Measurements from ENCODE around the gene SRGAP3. TPM values are rescaled to one million over a fixed set of nuclear protein-coding genes. Genes with fewer than 3 reads are reported as not detected.

Gene SRGAP3
- total RNA-seq, 1 experiment from 2014 or later, result 5.9 TPM

GRCh38 chr3:9021271-9022009 is 228.0 kb downstream of the SRGAP3 start:
- no peak for DNase-seq (ENCODE audit: low spot score)

GRCh38 chr3:9020426-9020825 is 229.0 kb downstream of the SRGAP3 start:
- no peak for DNase-seq (ENCODE audit: low spot score)

- DNase-seq (ENCODE audit: low spot score), result no peak
Measured at GRCh38 chr3:9019259-9019961, 230.0 kb downstream of the SRGAP3 start.

- no peak for DNase-seq (ENCODE audit: low spot score)
Measured at GRCh38 chr3:9015250-9015649, 234.2 kb downstream of the SRGAP3 start.

- peak; percentile 20 for DNase-seq (ENCODE audit: low spot score)
Measured at GRCh38 chr3:9013782-9014563, 235.5 kb downstream of the SRGAP3 start.

GRCh38 chr3:9012521-9012920 is 236.9 kb downstream of the SRGAP3 start:
- no peak for DNase-seq (ENCODE audit: low spot score)

GRCh38 chr3:9009976-9010545 is 239.4 kb downstream of the SRGAP3 start:
- DNase-seq (ENCODE audit: low spot score), result no peak

- DNase-seq (ENCODE audit: low spot score), result no peak
Measured at GRCh38 chr3:9008550-9009255, 240.7 kb downstream of the SRGAP3 start.

GRCh38 chr3:9007928-9008327 is 241.5 kb downstream of the SRGAP3 start:
- no peak for DNase-seq (ENCODE audit: low spot score)

GRCh38 chr3:9007213-9007612 is 242.2 kb downstream of the SRGAP3 start:
- no peak for DNase-seq (ENCODE audit: low spot score)

GRCh38 chr3:9000041-9000440 is 249.4 kb downstream of the SRGAP3 start:
- no peak for DNase-seq (ENCODE audit: low spot score)

- DNase-seq (ENCODE audit: low spot score), result no peak
Measured at GRCh38 chr3:8997151-8997550, 252.3 kb downstream of the SRGAP3 start.

GRCh38 chr3:8996681-8997121 is 252.7 kb downstream of the SRGAP3 start:
- DNase-seq (ENCODE audit: low spot score), result no peak

GRCh38 chr3:8996216-8996615 is 253.2 kb downstream of the SRGAP3 start:
- no peak for DNase-seq (ENCODE audit: low spot score)

GRCh38 chr3:8994226-8994625 is 255.2 kb downstream of the SRGAP3 start:
- DNase-seq (ENCODE audit: low spot score), result no peak

GRCh38 chr3:8993331-8993730 is 256.1 kb downstream of the SRGAP3 start:
- no peak for DNase-seq (ENCODE audit: low spot score)

- no peak for DNase-seq (ENCODE audit: low spot score)
Measured at GRCh38 chr3:8992854-8993253, 256.6 kb downstream of the SRGAP3 start.

GRCh38 chr3:8992199-8992598 is 257.2 kb downstream of the SRGAP3 start:
- no peak for DNase-seq (ENCODE audit: low spot score)

- DNase-seq (ENCODE audit: low spot score), result no peak
Measured at GRCh38 chr3:8990266-8991215, 258.9 kb downstream of the SRGAP3 start.

- DNase-seq (ENCODE audit: low spot score), result no peak
Measured at GRCh38 chr3:8988791-8989558, 260.5 kb downstream of the SRGAP3 start.

All from A172 (cell line).